ENCODE data around the gene ATP11A.

Gene ATP11A

GRCh38 chr13:112832811-112833210, 143.0 kb downstream of the ATP11A start:
- H3K9me3 ChIP-seq (ENCODE audit: low read depth, low read length) = no peaks in the 10 kb centered on the region
- no peak overlapping the region for H3K27ac ChIP-seq
- no peak overlapping the region for H3K9ac ChIP-seq (ENCODE audit: insufficient read length)
- H3K36me3 ChIP-seq (ENCODE audit: insufficient read depth, low read length) = peaks cover 33% of the 10 kb centered on the region
- H3K4me3 ChIP-seq = no peak overlapping the region
- no peak for DNase-seq (ENCODE audit: low read depth, low spot score)
- TF ChIP-seq POLR2AphosphoS5 (IDR thresholded peaks at IDR 0.05; ENCODE audit: borderline replicate concordance, low read depth, low read length) (no peak), FOXP2 (optimal IDR thresholded peaks at IDR 0.05; ENCODE audit: control extremely low read depth, extremely low read length, insufficient read depth) (no peak), EZH2 (IDR thresholded peaks at IDR 0.05) (no peak)

GRCh38 chr13:112833551-112834257, 143.9 kb downstream of the ATP11A start:
- no peaks in the 10 kb centered on the region for H3K9me3 ChIP-seq (ENCODE audit: low read depth, low read length)

GRCh38 chr13:112835344-112835743, 145.5 kb downstream of the ATP11A start:
- TF ChIP-seq POLR2AphosphoS5 (IDR thresholded peaks at IDR 0.05; ENCODE audit: borderline replicate concordance, low read depth, low read length) (no peak), EZH2 (IDR thresholded peaks at IDR 0.05) (no peak), FOXP2 (optimal IDR thresholded peaks at IDR 0.05; ENCODE audit: control extremely low read depth, extremely low read length, insufficient read depth) (no peak)
- no peak overlapping the region for H3K27ac ChIP-seq
- H3K9me3 ChIP-seq (ENCODE audit: low read depth, low read length) = no peaks in the 10 kb centered on the region
- H3K36me3 ChIP-seq (ENCODE audit: insufficient read depth, low read length) = peaks cover 33% of the 10 kb centered on the region
- no peak for DNase-seq (ENCODE audit: low read depth, low spot score)
- no peak overlapping the region for H3K9ac ChIP-seq (ENCODE audit: insufficient read length)
- no peak overlapping the region for H3K4me3 ChIP-seq

More at GRCh38 chr13:112833551-112834257, 143.9 kb downstream of the ATP11A start:
- no peak for DNase-seq (ENCODE audit: low read depth, low spot score)
- peaks cover 32% of the 10 kb centered on the region for H3K36me3 ChIP-seq (ENCODE audit: insufficient read depth, low read length)
- H3K4me3 ChIP-seq = no peak overlapping the region
- H3K9ac ChIP-seq (ENCODE audit: insufficient read length) = no peak overlapping the region
- no peak overlapping the region for H3K27ac ChIP-seq
- no peak for TF ChIP-seq EZH2 (IDR thresholded peaks at IDR 0.05)
- TF ChIP-seq FOXP2 (optimal IDR thresholded peaks at IDR 0.05; ENCODE audit: control extremely low read depth, extremely low read length, insufficient read depth) = no peak
- TF ChIP-seq POLR2AphosphoS5 (IDR thresholded peaks at IDR 0.05; ENCODE audit: borderline replicate concordance, low read depth, low read length) = no peak

- Histone ChIP-seq H3K36me3 (ENCODE audit: insufficient read depth, low read length) (peaks cover 33% of the 10 kb centered on the region), H3K9ac (ENCODE audit: insufficient read length) (no peak overlapping the region), H3K9me3 (ENCODE audit: low read depth, low read length) (no peaks in the 10 kb centered on the region), H3K27ac (no peak overlapping the region), H3K4me3 (no peak overlapping the region)
- no peak for TF ChIP-seq EZH2 (IDR thresholded peaks at IDR 0.05)
- TF ChIP-seq FOXP2 (optimal IDR thresholded peaks at IDR 0.05; ENCODE audit: control extremely low read depth, extremely low read length, insufficient read depth) = no peak
- TF ChIP-seq POLR2AphosphoS5 (IDR thresholded peaks at IDR 0.05; ENCODE audit: borderline replicate concordance, low read depth, low read length) = no peak
- no peak for DNase-seq (ENCODE audit: low read depth, low spot score)
Measured at GRCh38 chr13:112835796-112836195, 146.0 kb downstream of the ATP11A start.

- no peaks in the 10 kb centered on the region for H3K9me3 ChIP-seq (ENCODE audit: low read depth, low read length)
- no peak for TF ChIP-seq POLR2AphosphoS5 (IDR thresholded peaks at IDR 0.05; ENCODE audit: borderline replicate concordance, low read depth, low read length)
- no peak for TF ChIP-seq EZH2 (IDR thresholded peaks at IDR 0.05)
- TF ChIP-seq FOXP2 (optimal IDR thresholded peaks at IDR 0.05; ENCODE audit: control extremely low read depth, extremely low read length, insufficient read depth) = no peak
- H3K36me3 ChIP-seq (ENCODE audit: insufficient read depth, low read length) = peaks cover 24% of the 10 kb centered on the region
- DNase-seq (ENCODE audit: low read depth, low spot score) = no peak
- no peak overlapping the region for H3K9ac ChIP-seq (ENCODE audit: insufficient read length)
- H3K4me3 ChIP-seq = no peak overlapping the region
- no peak overlapping the region for H3K27ac ChIP-seq
Measured at GRCh38 chr13:112836940-112837339, 147.1 kb downstream of the ATP11A start.

- Histone ChIP-seq H3K27ac (no peak overlapping the region), H3K36me3 (ENCODE audit: insufficient read depth, low read length) (peaks cover 18% of the 10 kb centered on the region), H3K9me3 (ENCODE audit: low read depth, low read length) (no peaks in the 10 kb centered on the region), H3K9ac (ENCODE audit: insufficient read length) (no peak overlapping the region), H3K4me3 (no peak overlapping the region)
- TF ChIP-seq POLR2AphosphoS5 (IDR thresholded peaks at IDR 0.05; ENCODE audit: borderline replicate concordance, low read depth, low read length) (no peak), FOXP2 (optimal IDR thresholded peaks at IDR 0.05; ENCODE audit: control extremely low read depth, extremely low read length, insufficient read depth) (no peak), EZH2 (IDR thresholded peaks at IDR 0.05) (no peak)
- DNase-seq (ENCODE audit: low read depth, low spot score) = no peak
Measured at GRCh38 chr13:112837371-112838037, 147.7 kb downstream of the ATP11A start.

- TF ChIP-seq FOXP2 (optimal IDR thresholded peaks at IDR 0.05; ENCODE audit: control extremely low read depth, extremely low read length, insufficient read depth) = no peak
- no peak for TF ChIP-seq POLR2AphosphoS5 (IDR thresholded peaks at IDR 0.05; ENCODE audit: borderline replicate concordance, low read depth, low read length)
- no peak for DNase-seq (ENCODE audit: low read depth, low spot score)
- Histone ChIP-seq H3K4me3 (no peak overlapping the region), H3K27ac (no peak overlapping the region), H3K36me3 (ENCODE audit: insufficient read depth, low read length) (peaks cover 18% of the 10 kb centered on the region), H3K9ac (ENCODE audit: insufficient read length) (no peak overlapping the region), H3K9me3 (ENCODE audit: low read depth, low read length) (no peaks in the 10 kb centered on the region)
Measured at GRCh38 chr13:112838038-112838841, 148.4 kb downstream of the ATP11A start.

- no peak overlapping the region for H3K4me3 ChIP-seq
- H3K9me3 ChIP-seq (ENCODE audit: low read depth, low read length) = no peaks in the 10 kb centered on the region
- H3K9ac ChIP-seq (ENCODE audit: insufficient read length) = no peak overlapping the region
- H3K27ac ChIP-seq = no peak overlapping the region
- TF ChIP-seq EZH2 (IDR thresholded peaks at IDR 0.05) = no peak
- TF ChIP-seq POLR2AphosphoS5 (IDR thresholded peaks at IDR 0.05; ENCODE audit: borderline replicate concordance, low read depth, low read length) = no peak
- TF ChIP-seq FOXP2 (optimal IDR thresholded peaks at IDR 0.05; ENCODE audit: control extremely low read depth, extremely low read length, insufficient read depth) = no peak
- H3K36me3 ChIP-seq (ENCODE audit: insufficient read depth, low read length) = peaks cover 18% of the 10 kb centered on the region
- DNase-seq (ENCODE audit: low read depth, low spot score) = no peak
Measured at GRCh38 chr13:112838842-112839117, 148.9 kb downstream of the ATP11A start.
